GM23338 (cell line): ENCODE results near the gene MYO1D. TPM values are rescaled to one million over a fixed set of nuclear protein-coding genes. Genes with fewer than 3 reads are reported as not detected.

ENCODE experiments used
- ATAC-seq: fragments of 200-7000 bp; cut with Tn5 transposase; 3 replicates; pipeline ENCODE4 v1.9.1; 2020
- DNase-seq: peaks from one replicate; pipeline ENCODE4 v3.0.0-alpha.2; 2015; ENCODE audit warnings: low spot score
- H2AFZ ChIP-seq: fragments of 200-600 bp; sonication (generic); 2 replicates; pipeline ENCODE4 v1.8.0; 2016; ENCODE audit warnings: antibody characterized with exemption, mild to moderate bottlenecking, moderate library complexity
- H3F3A ChIP-seq: fragments of 200-600 bp; sonication (generic); replicated peaks from 2 replicates; pipeline ENCODE4 v1.8.0; 2017; ENCODE audit warnings: antibody characterized with exemption, mixed run types, low read depth
- H3K27ac ChIP-seq: fragments of 200-600 bp; sonication (generic); 2 replicates; pipeline ENCODE4 v1.6.1; 2016; ENCODE audit warnings: low read depth
- H3K27me3 ChIP-seq: fragments of 200-600 bp; sonication (generic); 2 replicates; pipeline ENCODE4 v1.8.0; 2016; ENCODE audit warnings: mild to moderate bottlenecking, mixed run types, moderate library complexity; ENCODE audit not compliant: insufficient read depth
- H3K36me3 ChIP-seq: fragments of 200-600 bp; sonication (generic); 2 replicates; pipeline ENCODE4 v1.8.0; 2016; ENCODE audit warnings: mild to moderate bottlenecking; ENCODE audit not compliant: insufficient read depth
- H3K4me1 ChIP-seq: fragments of 200-600 bp; sonication (generic); 2 replicates; pipeline ENCODE4 v1.8.0; 2016; ENCODE audit warnings: mild to moderate bottlenecking, moderate library complexity; ENCODE audit not compliant: insufficient read depth
- H3K4me2 ChIP-seq: fragments of 200-600 bp; sonication (generic); 2 replicates; pipeline ENCODE4 v1.7.1; 2017; ENCODE audit warnings: mixed run types
- H3K4me3 ChIP-seq: fragments of 200-600 bp; sonication (generic); 2 replicates; pipeline ENCODE4 v1.6.1; 2016; ENCODE audit warnings: mixed run types
- H3K79me2 ChIP-seq: fragments of 200-600 bp; sonication (generic); replicated peaks from 2 replicates; pipeline ENCODE4 v1.8.0; 2017; ENCODE audit warnings: mild to moderate bottlenecking; ENCODE audit not compliant: insufficient read depth
- H3K9me2 ChIP-seq: fragments of 200-600 bp; sonication (generic); 2 replicates; pipeline ENCODE4 v1.8.0; 2017; ENCODE audit not compliant: insufficient read depth
- H4K20me1 ChIP-seq: fragments of 200-600 bp; sonication (generic); replicated peaks from 2 replicates; pipeline ENCODE4 v1.8.0; 2017; ENCODE audit warnings: mild to moderate bottlenecking; ENCODE audit not compliant: insufficient read depth
- H3K27ac Mint-ChIP-seq: 2 replicates; pipeline ENCODE4 v1.8.0; 2020; ENCODE audit warnings: inconsistent platforms, mild to moderate bottlenecking, moderate library complexity, mixed read lengths
- H3K27me3 Mint-ChIP-seq: 3 replicates; pipeline ENCODE4 v1.8.0; 2022; ENCODE audit warnings: low read depth, mild to moderate bottlenecking, moderate library complexity, mixed read lengths, inconsistent platforms; ENCODE audit not compliant: insufficient read depth, poor library complexity
- H3K36me3 Mint-ChIP-seq: 3 replicates; pipeline ENCODE4 v1.8.0; 2021; ENCODE audit warnings: low read depth, mild to moderate bottlenecking, inconsistent platforms, moderate library complexity, mixed read lengths
- H3K4me1 Mint-ChIP-seq: 3 replicates; pipeline ENCODE4 v1.8.0; 2020; ENCODE audit warnings: mild to moderate bottlenecking, inconsistent platforms, mixed read lengths
- H3K4me3 Mint-ChIP-seq: 3 replicates; pipeline ENCODE4 v1.8.0; 2021; ENCODE audit warnings: moderate library complexity, mild to moderate bottlenecking, inconsistent platforms, mixed read lengths
- H3K9me3 Mint-ChIP-seq: 3 replicates; pipeline ENCODE4 v1.8.0; 2020; ENCODE audit warnings: moderate library complexity, mild to moderate bottlenecking, inconsistent platforms, mixed read lengths
- CREB1 ChIP-seq: fragments of 250-450 bp; sonication (Bioruptor Pico); IDR thresholded peaks from 2 replicates; pipeline ENCODE4 v1.5.0; 2020; ENCODE audit warnings: low read depth, mild to moderate bottlenecking, moderate library complexity
- CTCF ChIP-seq, 2 experiments: fragments of 200-600 bp in 1 of 2; sonication (generic) in 1 of 2; conservative IDR thresholded peaks; 2 replicates each; pipeline versions ENCODE4 v1.5.1 to v1.6.1; 2016 to 2017; ENCODE audit warnings: antibody characterized with exemption in 2 of 2, low read depth in 2 of 2, mild to moderate bottlenecking in 2 of 2, moderate library complexity in 1 of 2
- EZH2 ChIP-seq: fragments of 200-600 bp; sonication (generic); IDR thresholded peaks from one replicate; pipeline ENCODE4 v1.8.0; 2017; ENCODE audit warnings: antibody characterized with exemption, mild to moderate bottlenecking, low read depth; ENCODE audit not compliant: unreplicated experiment
- EZH2phosphoT487 ChIP-seq: fragments of 200-600 bp; sonication (generic); IDR thresholded peaks from one replicate; pipeline ENCODE4 v1.8.1; 2018; ENCODE audit warnings: antibody characterized with exemption; ENCODE audit not compliant: unreplicated experiment
- JUNB ChIP-seq: IDR thresholded peaks from one replicate; pipeline ENCODE4 v1.6.1; 2016; ENCODE audit warnings: antibody characterized with exemption; ENCODE audit not compliant: unreplicated experiment
- NANOG ChIP-seq: IDR thresholded peaks from 2 replicates; pipeline ENCODE4 v1.6.1; 2016; ENCODE audit warnings: antibody characterized with exemption, borderline replicate concordance
- POLR2AphosphoS5 ChIP-seq: IDR thresholded peaks from 2 replicates; pipeline ENCODE4 v1.6.1; 2016; ENCODE audit warnings: antibody characterized with exemption, low read depth
- STAT1 ChIP-seq: IDR thresholded peaks from one replicate; pipeline ENCODE4 v1.6.1; 2016; ENCODE audit warnings: antibody characterized with exemption; ENCODE audit not compliant: unreplicated experiment
- ZNF114 ChIP-seq: fragments of 250-450 bp; sonication (Bioruptor Pico); IDR thresholded peaks from 2 replicates; pipeline ENCODE4 v1.5.0; 2020; ENCODE audit warnings: mild to moderate bottlenecking, moderate library complexity
- ZNF331 ChIP-seq: fragments of 250-450 bp; sonication (Bioruptor Pico); IDR thresholded peaks from 2 replicates; pipeline ENCODE4 v1.5.0; 2020; ENCODE audit warnings: low read depth, mild to moderate bottlenecking, moderate library complexity
- polyA plus RNA-seq: library from polyadenylated mRNA; unstranded; fragments of >200 nt; fragmentation: Nextera tagmentation; extraction: Ambion mirVana; gene quantifications from 2 replicates; pipeline ENCODE4 v1.2.1, GENCODE V29; 2016
- total RNA-seq: library from RNA; depleted of rRNA; stranded (reverse); fragments of >200 nt; shearing (Covaris generic); gene quantifications from 2 replicates; pipeline ENCODE4 v1.2.3, GENCODE V29; 2014
- TF ChIP-seq, protein P1 (sequence below): IDR thresholded peaks from one replicate; pipeline ENCODE4 v1.6.1; 2018; ENCODE audit warnings: antibody characterized with exemption; ENCODE audit not compliant: unreplicated experiment
- TF ChIP-seq, protein P2 (sequence below): fragments of 250-450 bp; sonication (Bioruptor Pico); IDR thresholded peaks from 2 replicates; pipeline ENCODE4 v1.5.0; 2020; ENCODE audit warnings: mild to moderate bottlenecking, moderate library complexity
- TF ChIP-seq, protein P3 (sequence below): IDR thresholded peaks from 2 replicates; pipeline ENCODE4 v1.6.1; 2016; ENCODE audit warnings: antibody characterized with exemption

The MYO1D gene
- total and polyA plus RNA-seq, 2 experiments from 2014 or later = 8.6 to 28.6 TPM

DNA sequence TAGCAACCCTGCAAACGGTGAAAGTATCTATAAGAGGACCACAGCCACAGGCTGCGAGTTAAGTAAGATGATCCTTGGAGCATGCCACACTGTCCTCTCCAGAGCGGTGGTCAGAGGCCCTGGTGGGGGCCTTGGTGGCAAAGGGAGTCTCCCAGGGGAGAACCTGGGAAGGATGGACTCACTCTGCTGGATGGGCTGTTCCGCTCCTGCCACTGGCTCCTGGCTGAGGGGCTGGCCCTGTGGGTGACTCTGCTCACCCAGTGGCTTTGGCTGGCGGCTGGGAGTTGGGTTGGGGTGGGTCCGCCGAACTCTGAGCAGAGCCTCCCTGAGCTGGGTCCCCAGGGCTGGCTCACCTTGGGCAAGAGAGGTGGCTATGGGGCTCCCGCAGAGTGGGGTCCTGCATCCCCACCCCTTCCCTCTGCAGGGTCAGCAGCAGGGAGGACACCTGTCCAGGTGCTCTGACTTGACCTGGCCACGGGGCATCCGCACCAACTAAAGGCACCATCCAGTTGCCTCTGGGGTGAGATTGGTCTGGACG lies 382.9 kb downstream of the MYO1D start:
- H3K27ac Mint-ChIP-seq = no peak overlapping the region
- H3F3A ChIP-seq = 0 out of 2 replicates have a peak, but pooled peaks cover 3% of the 10 kb centered on the region
- TF ChIP-seq ZNF114 (CRISPR knock-in tag) (no peak), JUNB (no peak), EZH2 (no peak), CREB1 (no peak), EZH2phosphoT487 (no peak), STAT1 (no peak), POLR2AphosphoS5 (no peak), NANOG (no peak), CTCF (conservative IDR thresholded peaks at IDR 0.05; ENCODE audit: low read depth in 2 of 2) (no peak), ZNF331 (CRISPR knock-in tag) (no peak)
- TF ChIP-seq, protein P1, sequence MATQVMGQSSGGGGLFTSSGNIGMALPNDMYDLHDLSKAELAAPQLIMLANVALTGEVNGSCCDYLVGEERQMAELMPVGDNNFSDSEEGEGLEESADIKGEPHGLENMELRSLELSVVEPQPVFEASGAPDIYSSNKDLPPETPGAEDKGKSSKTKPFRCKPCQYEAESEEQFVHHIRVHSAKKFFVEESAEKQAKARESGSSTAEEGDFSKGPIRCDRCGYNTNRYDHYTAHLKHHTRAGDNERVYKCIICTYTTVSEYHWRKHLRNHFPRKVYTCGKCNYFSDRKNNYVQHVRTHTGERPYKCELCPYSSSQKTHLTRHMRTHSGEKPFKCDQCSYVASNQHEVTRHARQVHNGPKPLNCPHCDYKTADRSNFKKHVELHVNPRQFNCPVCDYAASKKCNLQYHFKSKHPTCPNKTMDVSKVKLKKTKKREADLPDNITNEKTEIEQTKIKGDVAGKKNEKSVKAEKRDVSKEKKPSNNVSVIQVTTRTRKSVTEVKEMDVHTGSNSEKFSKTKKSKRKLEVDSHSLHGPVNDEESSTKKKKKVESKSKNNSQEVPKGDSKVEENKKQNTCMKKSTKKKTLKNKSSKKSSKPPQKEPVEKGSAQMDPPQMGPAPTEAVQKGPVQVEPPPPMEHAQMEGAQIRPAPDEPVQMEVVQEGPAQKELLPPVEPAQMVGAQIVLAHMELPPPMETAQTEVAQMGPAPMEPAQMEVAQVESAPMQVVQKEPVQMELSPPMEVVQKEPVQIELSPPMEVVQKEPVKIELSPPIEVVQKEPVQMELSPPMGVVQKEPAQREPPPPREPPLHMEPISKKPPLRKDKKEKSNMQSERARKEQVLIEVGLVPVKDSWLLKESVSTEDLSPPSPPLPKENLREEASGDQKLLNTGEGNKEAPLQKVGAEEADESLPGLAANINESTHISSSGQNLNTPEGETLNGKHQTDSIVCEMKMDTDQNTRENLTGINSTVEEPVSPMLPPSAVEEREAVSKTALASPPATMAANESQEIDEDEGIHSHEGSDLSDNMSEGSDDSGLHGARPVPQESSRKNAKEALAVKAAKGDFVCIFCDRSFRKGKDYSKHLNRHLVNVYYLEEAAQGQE = no peak
- TF ChIP-seq, protein P2, sequence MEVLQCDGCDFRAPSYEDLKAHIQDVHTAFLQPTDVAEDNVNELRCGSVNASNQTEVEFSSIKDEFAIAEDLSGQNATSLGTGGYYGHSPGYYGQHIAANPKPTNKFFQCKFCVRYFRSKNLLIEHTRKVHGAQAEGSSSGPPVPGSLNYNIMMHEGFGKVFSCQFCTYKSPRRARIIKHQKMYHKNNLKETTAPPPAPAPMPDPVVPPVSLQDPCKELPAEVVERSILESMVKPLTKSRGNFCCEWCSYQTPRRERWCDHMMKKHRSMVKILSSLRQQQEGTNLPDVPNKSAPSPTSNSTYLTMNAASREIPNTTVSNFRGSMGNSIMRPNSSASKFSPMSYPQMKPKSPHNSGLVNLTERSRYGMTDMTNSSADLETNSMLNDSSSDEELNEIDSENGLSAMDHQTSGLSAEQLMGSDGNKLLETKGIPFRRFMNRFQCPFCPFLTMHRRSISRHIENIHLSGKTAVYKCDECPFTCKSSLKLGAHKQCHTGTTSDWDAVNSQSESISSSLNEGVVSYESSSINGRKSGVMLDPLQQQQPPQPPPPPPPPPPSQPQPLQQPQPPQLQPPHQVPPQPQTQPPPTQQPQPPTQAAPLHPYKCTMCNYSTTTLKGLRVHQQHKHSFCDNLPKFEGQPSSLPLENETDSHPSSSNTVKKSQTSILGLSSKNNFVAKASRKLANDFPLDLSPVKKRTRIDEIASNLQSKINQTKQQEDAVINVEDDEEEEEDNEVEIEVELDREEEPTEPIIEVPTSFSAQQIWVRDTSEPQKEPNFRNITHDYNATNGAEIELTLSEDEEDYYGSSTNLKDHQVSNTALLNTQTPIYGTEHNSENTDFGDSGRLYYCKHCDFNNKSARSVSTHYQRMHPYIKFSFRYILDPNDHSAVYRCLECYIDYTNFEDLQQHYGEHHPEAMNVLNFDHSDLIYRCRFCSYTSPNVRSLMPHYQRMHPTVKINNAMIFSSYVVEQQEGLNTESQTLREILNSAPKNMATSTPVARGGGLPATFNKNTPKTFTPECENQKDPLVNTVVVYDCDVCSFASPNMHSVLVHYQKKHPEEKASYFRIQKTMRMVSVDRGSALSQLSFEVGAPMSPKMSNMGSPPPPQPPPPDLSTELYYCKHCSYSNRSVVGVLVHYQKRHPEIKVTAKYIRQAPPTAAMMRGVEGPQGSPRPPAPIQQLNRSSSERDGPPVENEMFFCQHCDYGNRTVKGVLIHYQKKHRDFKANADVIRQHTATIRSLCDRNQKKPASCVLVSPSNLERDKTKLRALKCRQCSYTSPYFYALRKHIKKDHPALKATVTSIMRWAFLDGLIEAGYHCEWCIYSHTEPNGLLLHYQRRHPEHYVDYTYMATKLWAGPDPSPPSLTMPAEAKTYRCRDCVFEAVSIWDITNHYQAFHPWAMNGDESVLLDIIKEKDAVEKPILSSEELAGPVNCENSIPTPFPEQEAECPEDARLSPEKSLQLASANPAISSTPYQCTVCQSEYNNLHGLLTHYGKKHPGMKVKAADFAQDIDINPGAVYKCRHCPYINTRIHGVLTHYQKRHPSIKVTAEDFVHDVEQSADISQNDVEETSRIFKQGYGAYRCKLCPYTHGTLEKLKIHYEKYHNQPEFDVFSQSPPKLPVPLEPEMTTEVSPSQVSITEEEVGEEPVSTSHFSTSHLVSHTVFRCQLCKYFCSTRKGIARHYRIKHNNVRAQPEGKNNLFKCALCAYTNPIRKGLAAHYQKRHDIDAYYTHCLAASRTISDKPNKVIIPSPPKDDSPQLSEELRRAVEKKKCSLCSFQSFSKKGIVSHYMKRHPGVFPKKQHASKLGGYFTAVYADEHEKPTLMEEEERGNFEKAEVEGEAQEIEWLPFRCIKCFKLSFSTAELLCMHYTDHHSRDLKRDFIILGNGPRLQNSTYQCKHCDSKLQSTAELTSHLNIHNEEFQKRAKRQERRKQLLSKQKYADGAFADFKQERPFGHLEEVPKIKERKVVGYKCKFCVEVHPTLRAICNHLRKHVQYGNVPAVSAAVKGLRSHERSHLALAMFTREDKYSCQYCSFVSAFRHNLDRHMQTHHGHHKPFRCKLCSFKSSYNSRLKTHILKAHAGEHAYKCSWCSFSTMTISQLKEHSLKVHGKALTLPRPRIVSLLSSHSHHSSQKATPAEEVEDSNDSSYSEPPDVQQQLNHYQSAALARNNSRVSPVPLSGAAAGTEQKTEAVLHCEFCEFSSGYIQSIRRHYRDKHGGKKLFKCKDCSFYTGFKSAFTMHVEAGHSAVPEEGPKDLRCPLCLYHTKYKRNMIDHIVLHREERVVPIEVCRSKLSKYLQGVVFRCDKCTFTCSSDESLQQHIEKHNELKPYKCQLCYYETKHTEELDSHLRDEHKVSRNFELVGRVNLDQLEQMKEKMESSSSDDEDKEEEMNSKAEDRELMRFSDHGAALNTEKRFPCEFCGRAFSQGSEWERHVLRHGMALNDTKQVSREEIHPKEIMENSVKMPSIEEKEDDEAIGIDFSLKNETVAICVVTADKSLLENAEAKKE (CRISPR knock-in tag) = no peak
- TF ChIP-seq, protein P3, sequence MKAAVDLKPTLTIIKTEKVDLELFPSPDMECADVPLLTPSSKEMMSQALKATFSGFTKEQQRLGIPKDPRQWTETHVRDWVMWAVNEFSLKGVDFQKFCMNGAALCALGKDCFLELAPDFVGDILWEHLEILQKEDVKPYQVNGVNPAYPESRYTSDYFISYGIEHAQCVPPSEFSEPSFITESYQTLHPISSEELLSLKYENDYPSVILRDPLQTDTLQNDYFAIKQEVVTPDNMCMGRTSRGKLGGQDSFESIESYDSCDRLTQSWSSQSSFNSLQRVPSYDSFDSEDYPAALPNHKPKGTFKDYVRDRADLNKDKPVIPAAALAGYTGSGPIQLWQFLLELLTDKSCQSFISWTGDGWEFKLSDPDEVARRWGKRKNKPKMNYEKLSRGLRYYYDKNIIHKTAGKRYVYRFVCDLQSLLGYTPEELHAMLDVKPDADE = no peak
- no peaks in the 10 kb centered on the region for H3K36me3 ChIP-seq
- H3K4me1 Mint-ChIP-seq = peaks cover 47% of the 10 kb centered on the region
- peaks cover 11% of the 10 kb centered on the region for H4K20me1 ChIP-seq
- H3K4me3 ChIP-seq = no peak overlapping the region
- ATAC-seq = no peak
- H3K4me1 ChIP-seq = peaks cover 26% of the 10 kb centered on the region; the same call in 1 of the 2 replicates
- H3K9me3 Mint-ChIP-seq = no peaks in the 10 kb centered on the region; the same call in 2 of the 3 replicates
- no peak overlapping the region for H3K4me2 ChIP-seq
- H2AFZ ChIP-seq = no peak overlapping the region
- H3K27me3 Mint-ChIP-seq = peaks cover 17% of the 10 kb centered on the region
- no peak for DNase-seq
- no peak overlapping the region for H3K4me3 Mint-ChIP-seq
- no peaks in the 10 kb centered on the region for H3K9me2 ChIP-seq
- H3K36me3 Mint-ChIP-seq = peaks cover 18% of the 10 kb centered on the region
- H3K27ac ChIP-seq = no peak overlapping the region
- H3K27me3 ChIP-seq = no peaks in the 10 kb centered on the region
- H3K79me2 ChIP-seq = peaks cover 18% of the 10 kb centered on the region
